GM23338 (cell line): ENCODE results near the gene EDIL3.

Experiments used
- CREB1 ChIP-seq: fragments of 250-450 bp; sonication (Bioruptor Pico); IDR thresholded peaks from 2 replicates; pipeline ENCODE4 v1.5.0; 2020; ENCODE audit warnings: low read depth, mild to moderate bottlenecking, moderate library complexity
- EZH2 ChIP-seq: fragments of 200-600 bp; sonication (generic); IDR thresholded peaks from one replicate; pipeline ENCODE4 v1.8.0; 2017; ENCODE audit warnings: antibody characterized with exemption, mild to moderate bottlenecking, low read depth; ENCODE audit not compliant: unreplicated experiment
- EZH2phosphoT487 ChIP-seq: fragments of 200-600 bp; sonication (generic); IDR thresholded peaks from one replicate; pipeline ENCODE4 v1.8.1; 2018; ENCODE audit warnings: antibody characterized with exemption; ENCODE audit not compliant: unreplicated experiment
- JUNB ChIP-seq: IDR thresholded peaks from one replicate; pipeline ENCODE4 v1.6.1; 2016; ENCODE audit warnings: antibody characterized with exemption; ENCODE audit not compliant: unreplicated experiment
- NANOG ChIP-seq: IDR thresholded peaks from 2 replicates; pipeline ENCODE4 v1.6.1; 2016; ENCODE audit warnings: antibody characterized with exemption, borderline replicate concordance
- POLR2AphosphoS5 ChIP-seq: IDR thresholded peaks from 2 replicates; pipeline ENCODE4 v1.6.1; 2016; ENCODE audit warnings: antibody characterized with exemption, low read depth
- STAT1 ChIP-seq: IDR thresholded peaks from one replicate; pipeline ENCODE4 v1.6.1; 2016; ENCODE audit warnings: antibody characterized with exemption; ENCODE audit not compliant: unreplicated experiment
- ZNF114 ChIP-seq: fragments of 250-450 bp; sonication (Bioruptor Pico); IDR thresholded peaks from 2 replicates; pipeline ENCODE4 v1.5.0; 2020; ENCODE audit warnings: mild to moderate bottlenecking, moderate library complexity
- ZNF331 ChIP-seq: fragments of 250-450 bp; sonication (Bioruptor Pico); IDR thresholded peaks from 2 replicates; pipeline ENCODE4 v1.5.0; 2020; ENCODE audit warnings: low read depth, mild to moderate bottlenecking, moderate library complexity
- TF ChIP-seq, protein P1 (sequence below), 2 experiments: fragments of 200-600 bp in 1 of 2; sonication (generic) in 1 of 2; conservative IDR thresholded peaks; 2 replicates each; pipeline versions ENCODE4 v1.5.1 to v1.6.1; 2016 to 2017; ENCODE audit warnings: antibody characterized with exemption in 2 of 2, low read depth in 2 of 2, mild to moderate bottlenecking in 2 of 2, moderate library complexity in 1 of 2
- TF ChIP-seq, protein P2 (sequence below): IDR thresholded peaks from one replicate; pipeline ENCODE4 v1.6.1; 2018; ENCODE audit warnings: antibody characterized with exemption; ENCODE audit not compliant: unreplicated experiment
- TF ChIP-seq, protein P3 (sequence below): IDR thresholded peaks from 2 replicates; pipeline ENCODE4 v1.6.1; 2016; ENCODE audit warnings: antibody characterized with exemption
- TF ChIP-seq, protein P4 (sequence below): fragments of 250-450 bp; sonication (Bioruptor Pico); IDR thresholded peaks from 2 replicates; pipeline ENCODE4 v1.5.0; 2020; ENCODE audit warnings: mild to moderate bottlenecking, moderate library complexity

DNA sequence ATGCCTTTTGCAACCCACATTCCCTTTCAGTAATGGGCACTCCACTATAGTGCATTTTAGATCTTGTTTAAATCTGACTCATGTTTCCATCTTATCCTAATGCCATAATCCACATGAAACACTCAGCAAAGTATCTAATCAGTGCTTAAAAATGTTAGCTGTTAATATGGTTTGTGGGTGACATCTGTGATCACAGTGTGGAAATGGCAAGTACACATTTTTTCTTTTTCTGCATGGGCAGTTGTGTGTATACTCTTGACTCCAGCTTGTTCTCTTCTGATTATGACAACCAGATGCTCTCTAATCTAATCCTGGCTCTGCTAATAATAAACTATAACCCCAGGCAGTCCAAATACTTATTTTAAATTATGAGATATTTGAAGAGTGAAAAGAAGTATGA is 103.3 kb downstream of the EDIL3 start:
- TF ChIP-seq, protein P1, sequence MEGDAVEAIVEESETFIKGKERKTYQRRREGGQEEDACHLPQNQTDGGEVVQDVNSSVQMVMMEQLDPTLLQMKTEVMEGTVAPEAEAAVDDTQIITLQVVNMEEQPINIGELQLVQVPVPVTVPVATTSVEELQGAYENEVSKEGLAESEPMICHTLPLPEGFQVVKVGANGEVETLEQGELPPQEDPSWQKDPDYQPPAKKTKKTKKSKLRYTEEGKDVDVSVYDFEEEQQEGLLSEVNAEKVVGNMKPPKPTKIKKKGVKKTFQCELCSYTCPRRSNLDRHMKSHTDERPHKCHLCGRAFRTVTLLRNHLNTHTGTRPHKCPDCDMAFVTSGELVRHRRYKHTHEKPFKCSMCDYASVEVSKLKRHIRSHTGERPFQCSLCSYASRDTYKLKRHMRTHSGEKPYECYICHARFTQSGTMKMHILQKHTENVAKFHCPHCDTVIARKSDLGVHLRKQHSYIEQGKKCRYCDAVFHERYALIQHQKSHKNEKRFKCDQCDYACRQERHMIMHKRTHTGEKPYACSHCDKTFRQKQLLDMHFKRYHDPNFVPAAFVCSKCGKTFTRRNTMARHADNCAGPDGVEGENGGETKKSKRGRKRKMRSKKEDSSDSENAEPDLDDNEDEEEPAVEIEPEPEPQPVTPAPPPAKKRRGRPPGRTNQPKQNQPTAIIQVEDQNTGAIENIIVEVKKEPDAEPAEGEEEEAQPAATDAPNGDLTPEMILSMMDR (conservative IDR thresholded peaks at IDR 0.05; ENCODE audit: low read depth in 2 of 2), result no peak
- TF ChIP-seq POLR2AphosphoS5 (no peak), EZH2phosphoT487 (no peak), STAT1 (no peak), EZH2 (no peak), JUNB (no peak), ZNF331 (CRISPR knock-in tag) (no peak), ZNF114 (no peak), CREB1 (CRISPR knock-in tag) (no peak), NANOG (no peak)
- TF ChIP-seq, protein P2, sequence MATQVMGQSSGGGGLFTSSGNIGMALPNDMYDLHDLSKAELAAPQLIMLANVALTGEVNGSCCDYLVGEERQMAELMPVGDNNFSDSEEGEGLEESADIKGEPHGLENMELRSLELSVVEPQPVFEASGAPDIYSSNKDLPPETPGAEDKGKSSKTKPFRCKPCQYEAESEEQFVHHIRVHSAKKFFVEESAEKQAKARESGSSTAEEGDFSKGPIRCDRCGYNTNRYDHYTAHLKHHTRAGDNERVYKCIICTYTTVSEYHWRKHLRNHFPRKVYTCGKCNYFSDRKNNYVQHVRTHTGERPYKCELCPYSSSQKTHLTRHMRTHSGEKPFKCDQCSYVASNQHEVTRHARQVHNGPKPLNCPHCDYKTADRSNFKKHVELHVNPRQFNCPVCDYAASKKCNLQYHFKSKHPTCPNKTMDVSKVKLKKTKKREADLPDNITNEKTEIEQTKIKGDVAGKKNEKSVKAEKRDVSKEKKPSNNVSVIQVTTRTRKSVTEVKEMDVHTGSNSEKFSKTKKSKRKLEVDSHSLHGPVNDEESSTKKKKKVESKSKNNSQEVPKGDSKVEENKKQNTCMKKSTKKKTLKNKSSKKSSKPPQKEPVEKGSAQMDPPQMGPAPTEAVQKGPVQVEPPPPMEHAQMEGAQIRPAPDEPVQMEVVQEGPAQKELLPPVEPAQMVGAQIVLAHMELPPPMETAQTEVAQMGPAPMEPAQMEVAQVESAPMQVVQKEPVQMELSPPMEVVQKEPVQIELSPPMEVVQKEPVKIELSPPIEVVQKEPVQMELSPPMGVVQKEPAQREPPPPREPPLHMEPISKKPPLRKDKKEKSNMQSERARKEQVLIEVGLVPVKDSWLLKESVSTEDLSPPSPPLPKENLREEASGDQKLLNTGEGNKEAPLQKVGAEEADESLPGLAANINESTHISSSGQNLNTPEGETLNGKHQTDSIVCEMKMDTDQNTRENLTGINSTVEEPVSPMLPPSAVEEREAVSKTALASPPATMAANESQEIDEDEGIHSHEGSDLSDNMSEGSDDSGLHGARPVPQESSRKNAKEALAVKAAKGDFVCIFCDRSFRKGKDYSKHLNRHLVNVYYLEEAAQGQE, result no peak
- TF ChIP-seq, protein P3, sequence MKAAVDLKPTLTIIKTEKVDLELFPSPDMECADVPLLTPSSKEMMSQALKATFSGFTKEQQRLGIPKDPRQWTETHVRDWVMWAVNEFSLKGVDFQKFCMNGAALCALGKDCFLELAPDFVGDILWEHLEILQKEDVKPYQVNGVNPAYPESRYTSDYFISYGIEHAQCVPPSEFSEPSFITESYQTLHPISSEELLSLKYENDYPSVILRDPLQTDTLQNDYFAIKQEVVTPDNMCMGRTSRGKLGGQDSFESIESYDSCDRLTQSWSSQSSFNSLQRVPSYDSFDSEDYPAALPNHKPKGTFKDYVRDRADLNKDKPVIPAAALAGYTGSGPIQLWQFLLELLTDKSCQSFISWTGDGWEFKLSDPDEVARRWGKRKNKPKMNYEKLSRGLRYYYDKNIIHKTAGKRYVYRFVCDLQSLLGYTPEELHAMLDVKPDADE, result no peak
- TF ChIP-seq, protein P4, sequence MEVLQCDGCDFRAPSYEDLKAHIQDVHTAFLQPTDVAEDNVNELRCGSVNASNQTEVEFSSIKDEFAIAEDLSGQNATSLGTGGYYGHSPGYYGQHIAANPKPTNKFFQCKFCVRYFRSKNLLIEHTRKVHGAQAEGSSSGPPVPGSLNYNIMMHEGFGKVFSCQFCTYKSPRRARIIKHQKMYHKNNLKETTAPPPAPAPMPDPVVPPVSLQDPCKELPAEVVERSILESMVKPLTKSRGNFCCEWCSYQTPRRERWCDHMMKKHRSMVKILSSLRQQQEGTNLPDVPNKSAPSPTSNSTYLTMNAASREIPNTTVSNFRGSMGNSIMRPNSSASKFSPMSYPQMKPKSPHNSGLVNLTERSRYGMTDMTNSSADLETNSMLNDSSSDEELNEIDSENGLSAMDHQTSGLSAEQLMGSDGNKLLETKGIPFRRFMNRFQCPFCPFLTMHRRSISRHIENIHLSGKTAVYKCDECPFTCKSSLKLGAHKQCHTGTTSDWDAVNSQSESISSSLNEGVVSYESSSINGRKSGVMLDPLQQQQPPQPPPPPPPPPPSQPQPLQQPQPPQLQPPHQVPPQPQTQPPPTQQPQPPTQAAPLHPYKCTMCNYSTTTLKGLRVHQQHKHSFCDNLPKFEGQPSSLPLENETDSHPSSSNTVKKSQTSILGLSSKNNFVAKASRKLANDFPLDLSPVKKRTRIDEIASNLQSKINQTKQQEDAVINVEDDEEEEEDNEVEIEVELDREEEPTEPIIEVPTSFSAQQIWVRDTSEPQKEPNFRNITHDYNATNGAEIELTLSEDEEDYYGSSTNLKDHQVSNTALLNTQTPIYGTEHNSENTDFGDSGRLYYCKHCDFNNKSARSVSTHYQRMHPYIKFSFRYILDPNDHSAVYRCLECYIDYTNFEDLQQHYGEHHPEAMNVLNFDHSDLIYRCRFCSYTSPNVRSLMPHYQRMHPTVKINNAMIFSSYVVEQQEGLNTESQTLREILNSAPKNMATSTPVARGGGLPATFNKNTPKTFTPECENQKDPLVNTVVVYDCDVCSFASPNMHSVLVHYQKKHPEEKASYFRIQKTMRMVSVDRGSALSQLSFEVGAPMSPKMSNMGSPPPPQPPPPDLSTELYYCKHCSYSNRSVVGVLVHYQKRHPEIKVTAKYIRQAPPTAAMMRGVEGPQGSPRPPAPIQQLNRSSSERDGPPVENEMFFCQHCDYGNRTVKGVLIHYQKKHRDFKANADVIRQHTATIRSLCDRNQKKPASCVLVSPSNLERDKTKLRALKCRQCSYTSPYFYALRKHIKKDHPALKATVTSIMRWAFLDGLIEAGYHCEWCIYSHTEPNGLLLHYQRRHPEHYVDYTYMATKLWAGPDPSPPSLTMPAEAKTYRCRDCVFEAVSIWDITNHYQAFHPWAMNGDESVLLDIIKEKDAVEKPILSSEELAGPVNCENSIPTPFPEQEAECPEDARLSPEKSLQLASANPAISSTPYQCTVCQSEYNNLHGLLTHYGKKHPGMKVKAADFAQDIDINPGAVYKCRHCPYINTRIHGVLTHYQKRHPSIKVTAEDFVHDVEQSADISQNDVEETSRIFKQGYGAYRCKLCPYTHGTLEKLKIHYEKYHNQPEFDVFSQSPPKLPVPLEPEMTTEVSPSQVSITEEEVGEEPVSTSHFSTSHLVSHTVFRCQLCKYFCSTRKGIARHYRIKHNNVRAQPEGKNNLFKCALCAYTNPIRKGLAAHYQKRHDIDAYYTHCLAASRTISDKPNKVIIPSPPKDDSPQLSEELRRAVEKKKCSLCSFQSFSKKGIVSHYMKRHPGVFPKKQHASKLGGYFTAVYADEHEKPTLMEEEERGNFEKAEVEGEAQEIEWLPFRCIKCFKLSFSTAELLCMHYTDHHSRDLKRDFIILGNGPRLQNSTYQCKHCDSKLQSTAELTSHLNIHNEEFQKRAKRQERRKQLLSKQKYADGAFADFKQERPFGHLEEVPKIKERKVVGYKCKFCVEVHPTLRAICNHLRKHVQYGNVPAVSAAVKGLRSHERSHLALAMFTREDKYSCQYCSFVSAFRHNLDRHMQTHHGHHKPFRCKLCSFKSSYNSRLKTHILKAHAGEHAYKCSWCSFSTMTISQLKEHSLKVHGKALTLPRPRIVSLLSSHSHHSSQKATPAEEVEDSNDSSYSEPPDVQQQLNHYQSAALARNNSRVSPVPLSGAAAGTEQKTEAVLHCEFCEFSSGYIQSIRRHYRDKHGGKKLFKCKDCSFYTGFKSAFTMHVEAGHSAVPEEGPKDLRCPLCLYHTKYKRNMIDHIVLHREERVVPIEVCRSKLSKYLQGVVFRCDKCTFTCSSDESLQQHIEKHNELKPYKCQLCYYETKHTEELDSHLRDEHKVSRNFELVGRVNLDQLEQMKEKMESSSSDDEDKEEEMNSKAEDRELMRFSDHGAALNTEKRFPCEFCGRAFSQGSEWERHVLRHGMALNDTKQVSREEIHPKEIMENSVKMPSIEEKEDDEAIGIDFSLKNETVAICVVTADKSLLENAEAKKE (CRISPR knock-in tag), result no peak
